Activated B cell treated with CpG ODN at 0.5 μM for 24 hours (primary cell): ENCODE data around the gene REEP5. TPM values are rescaled to one million over a fixed set of nuclear protein-coding genes. Genes with fewer than 3 reads are reported as not detected.
"Not testable (repeated sequence)": the region's sequence is repeated elsewhere in the genome, so short reads cannot be mapped to it uniquely, and the experiment has no call there.

Experiments used
- ATAC-seq: fragments of 200-7000 bp; cut with Tn5 transposase; one replicate; pipeline ENCODE4 v1.10.0; 2021; ENCODE audit warnings: low read depth, mild to moderate bottlenecking, moderate library complexity
- CTCF ChIA-PET: fragments of 350-600 bp; sonication (Branson Sonifier 250); formaldehyde crosslinking; loops from one replicate; lab custom pipeline; 2021; ENCODE audit warnings: antibody characterized with exemption; lab: Charles Lee
- POLR2A ChIA-PET: fragments of 350-600 bp; sonication (Branson Sonifier 250); formaldehyde crosslinking; loops from one replicate; lab custom pipeline; 2021; ENCODE audit warnings: antibody characterized with exemption; lab: Charles Lee
- DNase-seq: peaks from one replicate; pipeline ENCODE4 v3.0.0; 2022
- H3K27ac Mint-ChIP-seq: one replicate; pipeline ENCODE4 v1.8.0; 2020; ENCODE audit warnings: mixed read lengths
- H3K27me3 Mint-ChIP-seq: one replicate; pipeline ENCODE4 v1.8.0; 2021; ENCODE audit warnings: mixed read lengths
- H3K36me3 Mint-ChIP-seq: one replicate; pipeline ENCODE4 v1.8.0; 2021; ENCODE audit warnings: low read depth, mixed read lengths
- H3K4me1 Mint-ChIP-seq: one replicate; pipeline ENCODE4 v1.8.0; 2021; ENCODE audit warnings: mixed read lengths
- H3K4me3 Mint-ChIP-seq: one replicate; pipeline ENCODE4 v1.8.0; 2020; ENCODE audit warnings: mild to moderate bottlenecking, mixed read lengths
- H3K9me3 Mint-ChIP-seq: one replicate; pipeline ENCODE4 v1.8.0; 2020; ENCODE audit warnings: mixed read lengths
- CTCF ChIP-seq: fragments of 200-600 bp; IDR thresholded peaks from one replicate; pipeline ENCODE4 v1.8.0; 2022; ENCODE audit warnings: antibody characterized with exemption, mild to moderate bottlenecking
- intact Hi-C: fragments of 100-400 bp; cut with micrococcal nuclease; formaldehyde crosslinking; loops from one replicate; pipeline ENCODE4 v1.15.1; 2024
- total RNA-seq: library from RNA; stranded (reverse); gene quantifications from 2 replicates; pipeline ENCODE4 v1.2.3, GENCODE V29; 2022

REEP5 gene
- total RNA-seq, 1 donor from 2014 or later: 44.5 TPM

- no peak for TF ChIP-seq CTCF
- DNase-seq (no peak), ATAC-seq (no peak)
- H3K36me3 Mint-ChIP-seq: peaks cover 57% of the 10 kb centered on the region
- ChIA-PET POLR2A (interaction anchor here (0.7 kb wide), 1 partner anchor 108 kb away, joined by 5 read pairs; no protein-coding TSS in a partner anchor), CTCF (interaction anchor here (0.8 kb wide), 1 partner anchor 21 kb away, joined by 3 read pairs; no protein-coding TSS in a partner anchor)
- H3K27ac Mint-ChIP-seq: no peak overlapping the region
- peaks cover 27% of the 10 kb centered on the region for H3K4me1 Mint-ChIP-seq
- no peak overlapping the region for H3K4me3 Mint-ChIP-seq
- no peaks in the 10 kb centered on the region for H3K9me3 Mint-ChIP-seq
- H3K27me3 Mint-ChIP-seq: no peaks in the 10 kb centered on the region
- intact Hi-C loops: no loop called here
These were observed 19.5 kb downstream of the REEP5 start for GRCh38 chr5:112902561-112902960.

GRCh38 chr5:112895682-112896081 is 26.3 kb downstream of the REEP5 start:
- intact Hi-C loops: no loop called here
- no peak for DNase-seq
- no peak overlapping the region for H3K27ac Mint-ChIP-seq
- H3K36me3 Mint-ChIP-seq: peaks cover 63% of the 10 kb centered on the region
- no peaks in the 10 kb centered on the region for H3K9me3 Mint-ChIP-seq
- no peaks in the 10 kb centered on the region for H3K27me3 Mint-ChIP-seq
- CTCF ChIA-PET: no interaction called here
- POLR2A ChIA-PET: interaction anchor here (0.6 to 1.6 kb wide), 2 partner anchors 13 to 35 kb away, joined by 5 to 6 read pairs; partner anchors contain the start of gene SRP19
- peaks cover 3% of the 10 kb centered on the region for H3K4me1 Mint-ChIP-seq
- TF ChIP-seq CTCF: no peak
- ATAC-seq: no peak
- H3K4me3 Mint-ChIP-seq: no peak overlapping the region

GRCh38 chr5:112892776-112893175 is 29.3 kb downstream of the REEP5 start:
- intact Hi-C loops: no loop called here
- no peaks in the 10 kb centered on the region for H3K9me3 Mint-ChIP-seq
- no peak overlapping the region for H3K27ac Mint-ChIP-seq
- CTCF ChIA-PET: no interaction called here
- no peak for ATAC-seq
- H3K27me3 Mint-ChIP-seq: no peaks in the 10 kb centered on the region
- H3K4me3 Mint-ChIP-seq: no peak overlapping the region
- H3K4me1 Mint-ChIP-seq: peaks cover 6% of the 10 kb centered on the region
- peaks cover 55% of the 10 kb centered on the region for H3K36me3 Mint-ChIP-seq
- POLR2A ChIA-PET: no interaction called here
- TF ChIP-seq CTCF: no peak
- DNase-seq: no peak

GRCh38 chr5:112892066-112892465 is 30.0 kb downstream of the REEP5 start:
- H3K4me1 Mint-ChIP-seq, CTCF ChIA-PET, H3K9me3 Mint-ChIP-seq, intact Hi-C loops, H3K27ac Mint-ChIP-seq, ATAC-seq, H3K4me3 Mint-ChIP-seq, H3K27me3 Mint-ChIP-seq, DNase-seq: not testable (repeated sequence)
- H3K36me3 Mint-ChIP-seq: peaks cover 56% of the 10 kb centered on the region
- POLR2A ChIA-PET: interaction anchor here (1.0 kb wide), 1 partner anchor 12 kb away, joined by 3 read pairs; no protein-coding TSS in a partner anchor

- DNase-seq: no peak
- Mint-ChIP-seq H3K4me3 (no peak overlapping the region), H3K9me3 (no peaks in the 10 kb centered on the region), H3K4me1 (peaks cover 3% of the 10 kb centered on the region), H3K27ac (no peak overlapping the region), H3K27me3 (no peaks in the 10 kb centered on the region), H3K36me3 (peaks cover 47% of the 10 kb centered on the region)
- TF ChIP-seq CTCF: no peak
- POLR2A ChIA-PET: no interaction called here
- intact Hi-C loops: no loop called here
- CTCF ChIA-PET: interaction anchor here (0.6 kb wide), 1 partner anchor 198 kb away, joined by 4 read pairs; no protein-coding TSS in a partner anchor
- no peak for ATAC-seq
These were observed 35.1 kb downstream of the REEP5 start for GRCh38 chr5:112886975-112887374.
